Fibroblast of lung (primary cell): Measurements from ENCODE around the gene PDE1A. TPM values are rescaled to one million over a fixed set of nuclear protein-coding genes. Genes with fewer than 3 reads are reported as not detected.

Source experiments
- DNase-seq, 2 donors: peaks; one replicate each; pipeline versions ENCODE4 v3.0.0 to v3.0.0-alpha.2; 2010; ENCODE audit warnings: low read depth in 2 of 2
- H2AFZ ChIP-seq: 2 replicates; pipeline ENCODE4 v1.5.1; 2012; ENCODE audit warnings: low read length, control low read depth, inconsistent platforms
- H3K27ac ChIP-seq: 2 replicates; pipeline ENCODE4 v1.5.1; 2011; ENCODE audit warnings: low read length, control low read depth; ENCODE audit not compliant: insufficient read depth
- H3K27me3 ChIP-seq: 2 replicates; pipeline ENCODE4 v1.5.1; 2011; ENCODE audit warnings: mild to moderate bottlenecking, low read length; ENCODE audit not compliant: control insufficient read depth, insufficient read depth
- H3K36me3 ChIP-seq: 2 replicates; pipeline ENCODE4 v1.5.1; 2011; ENCODE audit warnings: low read length; ENCODE audit not compliant: control insufficient read depth, insufficient read depth
- H3K4me1 ChIP-seq: 2 replicates; pipeline ENCODE4 v1.5.1; 2011; ENCODE audit warnings: low read length; ENCODE audit not compliant: control insufficient read depth, insufficient read depth; ENCODE audit errors: extremely low read depth
- H3K4me2 ChIP-seq: 2 replicates; pipeline ENCODE4 v1.5.1; 2011; ENCODE audit warnings: low read length, control low read depth; ENCODE audit not compliant: insufficient read depth; ENCODE audit errors: extremely low read depth
- H3K4me3 ChIP-seq, 4 experiments: fragments of 200-600 bp in 1 of 4; sonication (generic) in 1 of 4; replicated peaks in 1 of 4; 2 replicates each; pipeline ENCODE4 v1.5.1; 2011 to 2016; ENCODE audit warnings: low read length in 4 of 4, low read depth in 3 of 4, mild to moderate bottlenecking in 3 of 4, control low read depth in 2 of 4, inconsistent platforms in 1 of 4, mixed read lengths in 1 of 4; ENCODE audit not compliant: insufficient read depth in 1 of 4; ENCODE audit errors: control extremely low read depth in 1 of 4
- H3K79me2 ChIP-seq: 2 replicates; pipeline ENCODE4 v1.5.1; 2012; ENCODE audit warnings: mild to moderate bottlenecking, low read length, inconsistent platforms; ENCODE audit not compliant: control insufficient read depth, insufficient read depth
- H3K9ac ChIP-seq: 2 replicates; pipeline ENCODE4 v1.5.1; 2011; ENCODE audit warnings: mild to moderate bottlenecking, low read length, control low read depth; ENCODE audit not compliant: insufficient read depth
- H3K9me3 ChIP-seq: 2 replicates; pipeline ENCODE4 v1.5.1; 2012; ENCODE audit warnings: low read depth, low read length; ENCODE audit not compliant: control insufficient read depth, insufficient read depth
- H4K20me1 ChIP-seq: 2 replicates; pipeline ENCODE4 v1.5.1; 2011; ENCODE audit warnings: low read length; ENCODE audit not compliant: control insufficient read depth, insufficient read depth; ENCODE audit errors: extremely low read depth
- CTCF ChIP-seq, 2 donors: IDR thresholded peaks in 1 of 2; conservative IDR thresholded peaks in 1 of 2; 1 replicate in 1 of 2; 2 replicates in 1 of 2; pipeline ENCODE4 v1.5.1; 2011 to 2012; ENCODE audit warnings: low read length in 2 of 2, control low read depth in 1 of 2, inconsistent platforms in 1 of 2, low read depth in 1 of 2, mild to moderate bottlenecking in 1 of 2
- EZH2 ChIP-seq: IDR thresholded peaks from 2 replicates; pipeline ENCODE4 v1.5.1; 2012; ENCODE audit warnings: low read length, control low read depth, mild to moderate bottlenecking; ENCODE audit errors: missing control alignments
- polyA plus RNA-seq, 2 donors: library from polyadenylated mRNA; depleted of rRNA in 1 of 2; stranded (reverse) in 1 of 2; unstranded in 1 of 2; fragments of >200 nt; gene quantifications; 2 replicates each; pipeline ENCODE4 v1.2.1, GENCODE V29; 2011 to 2012; ENCODE audit warnings: missing spikeins in 1 of 2
- total RNA-seq: library from RNA; depleted of rRNA; stranded (reverse); fragments of >200 nt; gene quantifications from 2 replicates; pipeline ENCODE4 v1.2.1, GENCODE V29; 2014

Gene PDE1A
- total and polyA plus RNA-seq, 2 donors (not counting 1 experiment from before 2014, with no cell fraction given): 4.0 to 7.1 TPM

- H3K9me3 ChIP-seq: no peaks in the 10 kb centered on the region
- H3K4me1 ChIP-seq: no peaks in the 10 kb centered on the region
- H3K36me3 ChIP-seq: no peaks in the 10 kb centered on the region
- no peaks in the 10 kb centered on the region for H4K20me1 ChIP-seq
- H3K4me3 ChIP-seq: no peak overlapping the region
- H3K4me2 ChIP-seq: no peak overlapping the region
- H3K9ac ChIP-seq: no peak overlapping the region
- DNase-seq: no peak
- H3K79me2 ChIP-seq: no peaks in the 10 kb centered on the region
- no peak overlapping the region for H3K27ac ChIP-seq
- TF ChIP-seq EZH2: no peak
- no peak for TF ChIP-seq CTCF (conservative IDR thresholded peaks at IDR 0.05 in 1 of 2, IDR thresholded peaks at IDR 0.05 in 1 of 2; ENCODE audit: low read depth in 1 of 2, low read length in 2 of 2)
- no peak overlapping the region for H2AFZ ChIP-seq
- no peaks in the 10 kb centered on the region for H3K27me3 ChIP-seq
Observed at GRCh38 chr2:182248898-182249297, 177.9 kb downstream of the PDE1A start.

- Histone ChIP-seq H3K4me3 (no peak overlapping the region), H3K79me2 (no peaks in the 10 kb centered on the region), H3K27ac (no peak overlapping the region), H3K27me3 (no peaks in the 10 kb centered on the region), H3K9me3 (no peaks in the 10 kb centered on the region), H3K4me1 (no peaks in the 10 kb centered on the region), H3K4me2 (no peak overlapping the region), H3K9ac (no peak overlapping the region), H3K36me3 (no peaks in the 10 kb centered on the region), H2AFZ (no peak overlapping the region), H4K20me1 (no peaks in the 10 kb centered on the region)
- TF ChIP-seq EZH2 (no peak), CTCF (conservative IDR thresholded peaks at IDR 0.05 in 1 of 2, IDR thresholded peaks at IDR 0.05 in 1 of 2; ENCODE audit: low read depth in 1 of 2, low read length in 2 of 2) (no peak)
- DNase-seq: no peak
Observed at GRCh38 chr2:182248362-182248761, 178.5 kb downstream of the PDE1A start.

GRCh38 chr2:182247831-182248230 lies 179.0 kb downstream of the PDE1A start:
- DNase-seq: no peak
- Histone ChIP-seq H3K27me3 (no peaks in the 10 kb centered on the region), H3K4me3 (no peak overlapping the region), H3K27ac (no peak overlapping the region), H4K20me1 (no peaks in the 10 kb centered on the region), H3K9ac (no peak overlapping the region), H2AFZ (no peak overlapping the region), H3K4me1 (no peaks in the 10 kb centered on the region), H3K36me3 (no peaks in the 10 kb centered on the region), H3K79me2 (no peaks in the 10 kb centered on the region), H3K9me3 (no peaks in the 10 kb centered on the region), H3K4me2 (no peak overlapping the region)
- TF ChIP-seq EZH2 (no peak), CTCF (conservative IDR thresholded peaks at IDR 0.05 in 1 of 2, IDR thresholded peaks at IDR 0.05 in 1 of 2; ENCODE audit: low read depth in 1 of 2, low read length in 2 of 2) (no peak)
